DMS 273 (cell line): ENCODE data around the gene SPNS3.
A peak's percentile ranks its signal among the peaks of the same experiment; 100 is the strongest.

Experiments used
- DNase-seq: peaks from one replicate; lab custom pipeline; 2025; ENCODE audit not compliant: unreplicated experiment; lab: John Stamatoyannopoulos, UW

Gene SPNS3

DNA sequence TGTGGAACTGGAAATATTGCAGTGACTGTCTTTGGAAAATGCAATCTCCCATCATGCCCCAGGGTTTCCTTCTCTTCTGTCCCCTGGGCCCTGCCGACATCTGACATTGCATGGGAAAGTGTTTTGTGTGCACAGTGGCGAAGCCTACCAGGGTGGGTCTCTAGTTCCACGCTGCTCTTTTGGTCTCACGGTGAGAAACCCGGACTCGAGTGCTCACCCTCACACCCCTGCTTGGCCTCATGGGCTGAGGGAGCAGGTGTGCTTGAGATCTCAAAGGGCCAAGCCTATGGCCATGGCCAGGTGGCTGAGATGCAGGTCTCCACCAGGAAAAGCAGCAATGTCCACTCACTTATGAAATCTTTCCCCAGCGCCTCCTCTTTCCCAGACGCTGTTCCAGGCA, 32.0 kb downstream of the SPNS3 start:
- DNase-seq = no peak

DNA sequence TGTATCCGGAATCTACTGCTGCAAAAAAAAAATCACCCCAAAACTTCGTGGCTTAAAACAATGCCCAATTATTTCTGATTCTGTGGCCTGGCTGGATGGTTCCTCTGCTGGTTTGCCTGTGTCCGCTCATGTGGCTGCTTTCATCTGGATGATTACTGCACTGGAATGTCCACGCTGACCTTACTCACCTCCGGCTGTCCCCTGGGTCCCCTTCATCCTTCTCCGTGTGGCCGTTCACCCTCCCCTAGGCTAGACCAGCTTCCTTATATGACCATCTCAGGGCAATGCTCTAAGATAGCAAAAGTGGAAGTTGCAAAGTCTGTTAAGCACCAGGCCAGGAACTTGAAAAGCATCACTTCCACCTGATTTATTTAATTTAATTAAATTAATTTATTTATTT, 33.5 kb downstream of the SPNS3 start:
- no peak for DNase-seq

DNA sequence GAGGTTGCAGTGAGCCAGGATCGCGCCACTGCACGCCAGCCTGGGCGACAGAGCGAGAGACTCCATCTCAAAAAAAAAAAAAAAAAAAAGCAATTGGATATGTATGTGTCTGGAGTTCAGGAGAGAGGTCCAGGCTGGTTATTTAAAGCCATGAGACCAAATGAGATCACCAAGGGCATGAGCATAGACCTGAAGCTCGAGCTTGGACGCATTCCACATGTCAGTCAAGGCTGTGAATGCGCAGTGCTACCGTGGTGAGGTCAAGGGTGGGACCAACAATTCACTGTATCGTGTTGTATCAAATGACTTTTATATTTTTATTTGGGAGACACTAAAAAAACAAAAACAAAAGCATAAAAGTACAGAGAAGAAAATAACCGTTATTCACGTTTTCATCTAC, 35.8 kb downstream of the SPNS3 start:
- DNase-seq = no peak

DNA sequence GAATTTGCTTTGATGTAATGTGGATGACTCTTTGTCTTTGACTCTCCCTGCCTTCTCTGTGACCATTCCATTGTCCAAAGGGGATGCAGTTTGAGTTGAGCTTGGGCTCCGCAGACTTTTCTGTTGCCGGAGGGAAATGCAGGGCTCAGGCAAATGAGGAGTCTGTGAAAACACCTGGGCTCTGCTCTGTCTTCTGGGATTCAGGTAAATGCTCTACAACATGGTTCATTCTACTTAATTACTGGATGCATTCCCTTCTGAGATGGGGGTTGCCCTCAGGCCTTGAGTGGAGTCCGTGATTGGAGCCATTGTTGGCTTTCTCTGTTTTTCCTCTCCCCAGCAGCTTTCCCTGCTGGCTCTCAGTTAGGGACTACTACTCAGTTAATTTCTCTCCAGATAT, 38.5 kb downstream of the SPNS3 start:
- no peak for DNase-seq

GRCh38 chr17:4474093-4474492, 40.4 kb downstream of the SPNS3 start:
- no peak for DNase-seq

DNA sequence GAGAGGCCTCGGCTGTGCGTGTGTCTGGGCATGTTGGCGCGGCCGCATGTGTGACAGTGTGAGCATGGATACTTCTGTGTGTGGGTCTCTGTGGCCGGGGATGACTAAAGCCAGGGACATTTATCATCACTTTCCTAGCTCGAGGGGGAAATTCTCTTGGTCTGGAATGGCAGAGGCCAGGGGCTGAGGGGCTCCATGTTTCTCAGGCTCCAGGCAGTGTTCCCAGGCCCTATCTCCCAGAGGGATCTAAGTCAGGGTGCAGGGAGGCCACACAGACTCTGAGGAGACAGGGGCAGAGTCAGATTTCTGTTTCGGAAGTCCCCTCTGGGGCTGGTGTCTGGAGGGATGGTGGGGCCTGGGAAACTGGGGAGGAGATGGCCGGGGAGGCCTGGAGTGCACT, 41.3 kb downstream of the SPNS3 start:
- DNase-seq = no peak

- no peak for DNase-seq
These were observed 41.7 kb downstream of the SPNS3 start for GRCh38 chr17:4475463-4475862.

DNA sequence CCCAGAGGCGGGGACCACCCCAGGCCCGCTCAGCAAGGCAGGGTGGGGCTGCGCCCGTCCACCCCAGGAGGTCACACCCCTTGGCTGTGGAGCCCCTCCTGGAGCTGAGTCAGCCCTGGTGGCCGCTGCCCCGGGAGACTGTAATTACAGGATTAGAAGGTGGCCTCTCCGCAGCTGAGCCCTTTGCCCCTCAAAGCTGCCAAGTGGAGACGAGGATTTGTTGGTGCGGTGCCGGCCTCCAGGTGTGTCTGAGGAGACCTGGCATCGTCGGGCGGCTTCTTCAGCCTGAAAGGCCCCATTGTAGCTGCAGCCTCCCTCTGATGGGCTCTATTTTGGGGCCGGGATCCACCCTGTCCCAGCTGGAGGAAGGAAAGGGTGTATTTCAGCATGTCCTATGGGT, 42.3 kb downstream of the SPNS3 start:
- no peak for DNase-seq

- DNase-seq = no peak
These were observed 42.9 kb downstream of the SPNS3 start for GRCh38 chr17:4476511-4477070.

DNA sequence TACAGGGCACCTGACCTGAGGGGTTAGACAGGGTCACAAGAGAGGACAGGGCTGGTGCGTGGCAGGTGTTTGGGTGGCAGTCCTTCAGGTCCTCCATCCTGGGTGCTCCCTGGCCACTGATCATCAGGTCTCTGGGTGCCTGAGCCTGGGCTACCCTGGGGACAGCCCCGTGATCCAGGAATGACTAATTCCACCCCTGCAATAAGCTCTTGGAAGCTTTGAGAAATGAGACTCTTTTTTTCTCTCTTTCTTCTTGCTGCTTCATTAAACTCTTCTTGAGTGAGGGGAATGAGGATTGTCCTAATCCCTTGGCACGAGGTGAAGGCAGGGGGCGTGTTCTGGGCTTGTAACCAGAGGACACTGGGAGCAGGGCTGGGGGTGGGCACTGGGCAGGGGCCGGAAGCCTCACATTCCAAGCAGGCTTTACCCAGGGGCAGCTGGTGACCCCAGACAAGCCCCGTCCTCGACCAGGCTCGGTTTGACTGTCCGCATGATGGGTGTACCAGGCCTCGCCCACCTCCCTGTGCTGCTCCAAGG, 43.6 kb downstream of the SPNS3 start:
- no peak for DNase-seq

DNA sequence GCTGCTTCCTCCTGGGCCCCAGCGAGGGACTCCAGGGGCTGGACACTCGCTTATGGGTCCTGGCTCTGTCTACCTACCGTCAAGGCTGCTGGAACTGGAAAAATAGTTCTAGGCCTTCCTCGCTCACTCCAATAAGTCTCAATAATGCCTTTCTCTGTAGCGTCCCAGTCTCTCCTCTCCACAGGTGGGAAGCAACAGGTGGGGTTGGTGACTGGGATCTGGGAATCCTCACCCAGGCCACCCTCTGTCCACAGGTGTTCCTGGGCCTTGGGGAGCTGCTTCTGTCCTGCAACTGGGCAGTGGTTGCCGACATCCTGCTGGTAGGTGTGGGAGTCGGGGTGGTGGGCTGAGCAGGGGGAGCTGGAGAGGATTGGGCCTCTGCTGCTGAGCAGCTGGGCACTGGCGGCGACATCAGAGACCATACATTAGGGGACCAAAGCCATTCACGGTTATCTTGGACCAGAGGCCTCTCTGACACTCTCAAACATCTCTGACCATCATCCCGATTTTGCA, 44.6 kb downstream of the SPNS3 start:
- DNase-seq = no peak

DNA sequence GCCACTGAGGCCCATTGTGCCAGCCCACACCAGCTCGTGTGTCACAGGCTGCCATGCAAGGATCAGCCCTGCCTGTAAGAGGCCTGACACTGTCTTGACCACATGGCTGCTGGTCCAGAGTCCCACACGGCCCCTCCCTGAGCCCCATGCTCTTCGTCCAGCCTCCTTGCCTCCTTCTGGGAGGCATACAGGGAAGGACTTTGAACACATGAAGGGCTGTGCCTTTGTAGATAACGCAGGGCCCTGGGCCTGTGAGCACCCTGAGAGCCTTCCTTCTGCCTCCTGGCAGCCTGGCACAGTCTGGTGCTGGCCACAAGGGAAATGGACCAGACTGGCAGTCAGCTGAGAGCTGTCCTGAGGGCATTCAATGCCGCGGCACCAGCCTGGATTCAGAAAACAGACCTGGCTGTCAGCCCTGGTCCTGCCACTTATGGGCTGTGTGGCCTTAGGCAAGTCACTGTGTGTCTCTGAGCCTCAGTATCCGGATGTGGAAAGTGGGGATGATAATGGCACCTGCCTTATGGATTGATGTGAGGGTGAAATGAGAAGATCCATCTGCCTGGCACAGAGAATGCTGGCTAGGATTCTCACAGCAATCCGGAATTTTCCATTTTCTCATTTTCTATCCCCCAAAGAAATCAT, 45.7 kb downstream of the SPNS3 start:
- no peak for DNase-seq

DNA sequence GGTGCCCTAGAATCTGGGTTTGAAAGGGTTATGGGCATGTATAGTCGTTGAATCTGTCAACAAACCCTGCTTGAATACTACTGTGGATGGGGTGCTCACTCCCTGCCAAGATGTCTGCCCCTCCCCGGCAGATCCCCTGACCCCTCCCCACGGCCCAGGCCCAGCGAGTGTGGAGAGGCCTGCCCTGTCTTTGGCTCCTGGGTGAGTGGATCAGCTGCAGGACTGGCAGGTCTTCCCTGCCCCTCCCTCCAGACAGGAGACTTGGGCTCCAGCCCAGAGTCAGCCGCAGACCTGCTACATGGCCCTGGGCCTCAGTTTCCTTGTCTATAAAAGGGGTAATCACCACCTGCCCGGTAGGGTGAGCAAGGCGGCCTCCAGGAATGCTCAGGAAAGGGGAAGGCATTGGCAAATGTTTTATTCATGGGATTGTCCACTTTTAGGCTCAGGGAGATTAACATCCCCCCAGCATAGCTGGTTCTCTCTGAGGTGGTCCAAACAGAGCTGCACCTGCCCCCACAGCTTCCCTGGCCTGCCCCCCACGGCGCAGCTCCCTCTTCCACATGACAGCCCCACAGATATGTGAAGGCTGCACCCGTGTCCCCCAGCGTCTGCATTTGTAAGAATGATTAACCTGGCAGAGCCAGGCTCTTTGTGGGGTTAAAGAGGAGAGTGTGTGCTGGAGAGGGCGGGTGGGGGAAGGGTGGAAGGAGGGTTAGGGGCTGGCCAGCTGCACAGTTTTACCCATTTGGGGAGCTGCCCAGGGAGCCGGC, 46.4 kb downstream of the SPNS3 start:
- DNase-seq = no peak

DNA sequence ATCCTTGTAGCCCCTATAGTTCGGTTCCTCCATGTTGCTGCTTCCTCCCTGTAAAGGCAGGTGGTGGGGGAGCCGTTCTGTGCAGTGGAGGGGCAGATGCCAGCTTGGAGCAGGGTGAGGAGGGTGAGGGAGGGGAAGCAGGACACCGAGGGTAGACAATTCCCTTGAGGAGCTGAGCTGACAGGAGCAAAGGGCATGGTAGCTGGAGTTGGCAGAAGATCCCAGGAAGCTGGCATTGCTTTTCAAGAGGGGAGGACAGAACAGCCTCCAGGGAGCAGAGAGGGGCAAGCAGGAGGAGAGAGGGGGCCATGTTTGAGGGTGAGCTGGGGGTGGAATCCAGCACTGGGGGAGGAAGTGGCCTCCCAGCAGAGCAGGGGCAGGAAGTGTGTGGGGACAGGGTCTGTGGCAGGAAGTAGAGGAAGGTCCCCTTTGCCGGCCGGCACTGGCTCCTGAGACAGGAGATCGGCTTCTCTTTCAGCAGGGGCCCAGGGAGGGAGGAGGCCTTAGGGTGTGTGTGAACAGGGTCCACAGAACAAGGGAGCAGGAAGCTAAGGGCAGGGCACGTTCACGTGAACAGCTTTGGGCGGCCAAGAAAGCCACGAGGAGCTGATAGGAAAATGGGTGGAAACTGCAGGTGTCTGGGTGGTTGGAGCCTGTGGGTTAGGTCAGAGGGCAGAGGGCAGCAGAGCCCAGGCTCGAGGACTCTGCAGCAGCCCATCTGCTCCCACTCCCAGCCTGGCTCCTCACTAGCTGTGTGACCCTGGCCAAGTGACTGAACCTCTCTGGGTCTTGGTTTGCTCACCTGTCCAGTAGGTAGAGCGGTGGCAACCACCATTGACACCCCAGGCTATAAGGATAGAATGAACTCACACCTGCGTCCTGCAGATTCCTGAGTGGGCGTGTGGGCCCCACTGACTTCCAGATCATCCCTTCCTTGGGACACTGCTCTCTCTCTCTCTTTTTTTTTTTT, 47.5 kb downstream of the SPNS3 start:
- peak; percentile 68 for DNase-seq

- no peak for DNase-seq
These were observed 48.7 kb downstream of the SPNS3 start for GRCh38 chr17:4482338-4483011.

- DNase-seq = no peak
These were observed 49.5 kb downstream of the SPNS3 start for GRCh38 chr17:4483012-4483840.

GRCh38 chr17:4485676-4486646, 52.2 kb downstream of the SPNS3 start:
- no peak for DNase-seq

GRCh38 chr17:4487296-4487695, 53.6 kb downstream of the SPNS3 start:
- no peak for DNase-seq
